GM08714 (cell line): Measurements from ENCODE around the gene TFAP2A.

Source experiments
- H3K4me3 ChIP-seq: fragments of 200-500 bp; sonication (Bioruptor generic); 2 replicates; pipeline ENCODE4 v1.5.1; 2014; ENCODE audit warnings: mild to moderate bottlenecking, low read length, inconsistent platforms
- ZNF274 ChIP-seq: IDR thresholded peaks from 2 replicates; pipeline ENCODE4 v1.6.1; 2012; ENCODE audit warnings: mild to moderate bottlenecking, low read depth, low read length

TFAP2A gene

GRCh38 chr6:10419749-10420545 is 5.1 kb upstream of the TFAP2A start:
- TF ChIP-seq ZNF274, result no peak
- no peak overlapping the region for H3K4me3 ChIP-seq

GRCh38 chr6:10418862-10419748 is 4.2 kb upstream of the TFAP2A start:
- TF ChIP-seq ZNF274, result no peak
- no peak overlapping the region for H3K4me3 ChIP-seq

- no peak for TF ChIP-seq ZNF274
- H3K4me3 ChIP-seq, result no peak overlapping the region
Observed at GRCh38 chr6:10418361-10418861, 3.5 kb upstream of the TFAP2A start.

GRCh38 chr6:10417681-10418104 is 2.8 kb upstream of the TFAP2A start:
- H3K4me3 ChIP-seq, result no peak overlapping the region
- no peak for TF ChIP-seq ZNF274

- TF ChIP-seq ZNF274, result no peak
- no peak overlapping the region for H3K4me3 ChIP-seq
Observed at GRCh38 chr6:10416863-10417641, 2.2 kb upstream of the TFAP2A start.

- TF ChIP-seq ZNF274, result no peak
- no peak overlapping the region for H3K4me3 ChIP-seq
Observed at GRCh38 chr6:10416516-10416862, 1.6 kb upstream of the TFAP2A start.

- no peak for TF ChIP-seq ZNF274
- no peak overlapping the region for H3K4me3 ChIP-seq
Observed at GRCh38 chr6:10415617-10416480, 975 bp upstream of the TFAP2A start.

- no peak for TF ChIP-seq ZNF274
- peak overlapping the region; percentile 91 for H3K4me3 ChIP-seq
Observed at GRCh38 chr6:10413850-10414738, 780 bp downstream of the TFAP2A start.

- no peak for TF ChIP-seq ZNF274
- peak overlapping the region; percentile 91 for H3K4me3 ChIP-seq
Observed at GRCh38 chr6:10413262-10413849, 1.5 kb downstream of the TFAP2A start.

GRCh38 chr6:10412461-10413261 is 2.2 kb downstream of the TFAP2A start:
- H3K4me3 ChIP-seq, result peak overlapping the region; percentile 91
- TF ChIP-seq ZNF274, result no peak

- TF ChIP-seq ZNF274, result no peak
- peak overlapping the region; percentile 91 for H3K4me3 ChIP-seq
Observed at GRCh38 chr6:10411971-10412460, 2.9 kb downstream of the TFAP2A start.
